Adrenal gland (tissue), 12 donors: ENCODE measurements around the gene DVL1. TPM values are rescaled to one million over a fixed set of nuclear protein-coding genes. Genes with fewer than 3 reads are reported as not detected.

ENCODE experiments used
- DNase-seq, 7 donors: peaks; one replicate each; pipeline ENCODE4 v3.0.0-alpha.2; 2019 to 2020
- H3K27ac ChIP-seq, 5 donors: fragments of 200-600 bp; sonication (generic) in 4 of 5; 1 replicate in 3 of 5; 2 replicates in 2 of 5; pipeline versions ENCODE4 v1.5.1 to v1.8.0; 2016 to 2020; ENCODE audit warnings: mild to moderate bottlenecking in 1 of 5
- H3K27me3 ChIP-seq: fragments of 200-600 bp; 2 replicates; pipeline ENCODE4 v1.8.0; 2021
- H3K36me3 ChIP-seq, 2 donors: fragments of 200-600 bp; replicated peaks in 1 of 2; 1 replicate in 1 of 2; 2 replicates in 1 of 2; pipeline versions ENCODE4 v1.5.1 to v1.8.0; 2018 to 2022
- H3K4me1 ChIP-seq, 2 donors: fragments of 200-600 bp; replicated peaks in 1 of 2; 1 replicate in 1 of 2; 2 replicates in 1 of 2; pipeline versions ENCODE4 v1.5.1 to v1.8.0; 2018 to 2021
- H3K4me3 ChIP-seq, 4 donors: fragments of 200-600 bp; sonication (generic) in 3 of 4; one replicate each; pipeline ENCODE4 v1.5.1; 2016 to 2018
- H3K9me3 ChIP-seq, 3 donors: fragments of 200-600 bp; sonication (generic) in 1 of 3; replicated peaks in 1 of 3; 1 replicate in 2 of 3; 2 replicates in 1 of 3; pipeline versions ENCODE4 v1.5.1 to v1.8.0; 2016 to 2021
- CTCF ChIP-seq, 6 experiments: fragments of 450-650 bp in 4 of 6; fragments of 200-600 bp in 2 of 6; sonication (generic) in 1 of 6; IDR thresholded peaks; 1 replicate in 5 of 6; 2 replicates in 1 of 6; pipeline versions ENCODE4 v1.5.1 to v1.8.0; 2016 to 2021; ENCODE audit warnings: antibody characterized with exemption in 6 of 6, mild to moderate bottlenecking in 2 of 6, moderate library complexity in 1 of 6
- POLR2A ChIP-seq, 2 donors: fragments of 450-650 bp; IDR thresholded peaks; one replicate each; pipeline ENCODE4 v1.6.1; 2017; ENCODE audit warnings: antibody characterized with exemption in 2 of 2, mild to moderate bottlenecking in 2 of 2, moderate library complexity in 1 of 2
- WGBS, 4 donors: extraction: QIAGEN DNeasy Blood & Tissue Kit in 2 of 4; methylation state at CpG; one replicate each; pipeline versions ENCODE4 v1.1.5 to v1.1.7; 2013 to 2017; 5-methylcytosine and 5-hydroxymethylcytosine counted together
- intact Hi-C, 2 donors: fragments of 100-400 bp; cut with DNase I; formaldehyde crosslinking; loops; one replicate each; pipeline versions ENCODE4 v1.14.1 to v1.15.0; 2022 to 2023
- polyA plus RNA-seq, 3 donors: library from polyadenylated mRNA; stranded (reverse); fragments of 200-250 nt in 2 of 3; fragments of 350-450 nt in 1 of 3; fragmentation: Illumina TruSeq in 1 of 3; extraction: RNeasy Lipid Tissue Mini Kit (QIAGEN cat#74804) in 1 of 3; gene quantifications; one replicate each; pipeline ENCODE4 v1.2.3, GENCODE V29; 2013 to 2014
- total RNA-seq, 9 donors: library from RNA; depleted of rRNA in 4 of 9; stranded (reverse); fragments of >200 nt in 4 of 9; fragments of 120-200 nt in 1 of 9; fragmentation: NEBNext Ultra II Directional in 1 of 9; extraction: Animal tissue kit (Norgen Biotek cat#: 25700) in 1 of 9; gene quantifications; one replicate each; pipeline versions ENCODE4 v1.1.0 to v1.2.4, GENCODE V29; 2013 to 2023
- donor health status: healthy with polysubstance abuse.
- donor health status: Bipolar disorder and iron deficiency.
- donor health status: DM: yes; HTN: yes; CAD: no.
- donor health status: DM: no; HTN: no; CAD: no.
- donor health status: DM: no; HTN: no; CAD: no.
- donor health status: DM: yes; HTN: yes; CAD: no.

Gene DVL1
- total and polyA plus RNA-seq, 12 donors = 4.0 to 279 (median 89.2) TPM

DNA sequence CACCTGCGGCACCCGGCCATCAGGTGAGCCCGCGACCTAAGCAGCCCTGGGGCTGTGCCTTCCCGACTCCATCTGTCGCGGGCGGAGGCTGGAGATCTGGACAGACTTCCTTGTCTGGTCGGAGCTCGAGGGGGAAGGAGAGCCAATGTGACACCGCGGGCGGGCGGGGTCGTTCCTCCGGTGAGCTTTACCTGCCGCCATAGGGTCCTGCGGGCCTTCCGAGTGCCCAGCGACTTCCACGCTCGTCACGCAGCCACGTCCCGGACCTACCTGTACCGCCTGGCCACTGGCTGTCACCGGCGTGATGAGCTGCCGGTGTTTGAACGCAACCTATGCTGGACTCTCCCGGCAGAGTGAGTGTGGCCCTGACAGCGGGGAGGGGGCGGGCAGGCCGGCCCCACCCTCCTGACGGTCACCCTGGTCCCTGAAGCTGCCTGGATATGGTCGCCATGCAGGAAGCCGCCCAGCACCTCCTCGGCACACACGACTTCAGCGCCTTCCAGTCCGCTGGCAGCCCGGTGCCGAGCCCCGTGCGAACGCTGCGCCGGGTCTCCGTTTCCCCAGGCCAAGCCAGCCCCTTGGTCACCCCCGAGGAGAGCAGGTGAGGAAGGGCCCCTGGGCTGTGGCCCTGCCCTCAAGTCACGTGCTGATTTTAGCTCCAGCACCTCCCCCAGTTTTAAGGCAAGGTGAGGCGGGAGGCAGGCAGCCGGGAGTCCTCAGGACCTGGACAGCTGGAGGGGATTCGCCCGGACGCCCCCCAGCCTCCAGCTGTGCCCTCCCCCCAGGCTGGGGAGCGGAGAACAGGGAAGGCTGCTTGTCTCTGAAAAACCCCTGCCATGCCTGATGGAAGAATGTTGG lies 39.7 kb downstream of the DVL1 start:
- peak overlapping the region in 3 of 4 donors; percentile 78 to 97 (median 87) for H3K4me3 ChIP-seq
- H3K27me3 ChIP-seq = no peaks in the 10 kb centered on the region
- peak overlapping the region in 4 of 5 donors; percentile 79 to 97 (median 96) for H3K27ac ChIP-seq
- TF ChIP-seq POLR2A (IDR thresholded peaks at IDR 0.05) (no peak), CTCF (IDR thresholded peaks at IDR 0.05) (no peak)
- H3K4me1 ChIP-seq = peaks cover 36 to 38% of the 10 kb centered on the region in 2 donors
- intact Hi-C loops = no loop called here
- H3K9me3 ChIP-seq = no peaks in the 10 kb centered on the region
- peaks cover 0 to 46% of the 10 kb centered on the region in 2 donors for H3K36me3 ChIP-seq
- peak in 2 of 7 donors; percentile 53 to 69 for DNase-seq
- 20 to 45% (median 31%) methylated on average over 23 to 57 of the region's 57 CpGs for WGBS, 4 donors

DNA sequence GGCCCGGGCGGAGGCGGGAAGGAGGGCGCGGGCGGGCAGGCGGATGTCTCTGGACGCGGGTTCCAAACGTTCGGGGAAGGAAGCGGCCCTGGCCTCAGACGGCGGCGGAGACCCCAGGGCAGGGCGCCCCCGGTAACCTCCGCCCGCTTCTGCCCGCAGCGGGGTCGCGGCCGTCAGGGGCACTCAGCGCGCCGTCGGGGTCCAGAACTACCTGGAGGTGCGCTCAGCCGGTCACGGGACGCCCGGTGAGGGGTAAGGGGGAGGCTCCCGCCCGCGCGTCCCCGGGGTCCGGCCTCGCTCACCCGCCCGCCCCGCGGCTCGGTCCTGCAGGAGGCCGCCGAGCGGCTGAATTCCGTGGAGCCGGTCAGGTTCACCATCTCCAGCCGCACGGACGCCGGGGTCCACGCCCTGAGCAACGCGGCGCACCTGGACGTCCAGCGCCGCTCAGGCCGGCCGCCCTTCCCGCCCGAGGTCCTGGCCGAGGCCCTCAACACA lies 40.4 kb downstream of the DVL1 start:
- peaks cover 40 to 45% of the 10 kb centered on the region in 2 donors for H3K4me1 ChIP-seq
- DNase-seq = no peak
- intact Hi-C loops = no loop called here

GRCh38 chr1:1307923-1308755 lies 41.1 kb downstream of the DVL1 start, which contains the start of the genes ACAP3 and PUSL1:
Gene ACAP3, minus strand, starts transcription at chr1:1307930. Its CDS starts 115 bp downstream, at chr1:1307815.
Gene PUSL1, plus strand, starts transcription at chr1:1308597. Its CDS starts 47 bp downstream, at chr1:1308644.
- Histone ChIP-seq H3K9me3 (no peaks in the 10 kb centered on the region), H3K27ac (peak within 1 kb of the TSS; percentile 79 to 97 (median 95)), H3K4me1 (peaks cover 40 to 45% of the 10 kb centered on the region in 2 donors), H3K27me3 (no peaks in the 10 kb centered on the region), H3K36me3 (peaks cover 0 to 32% of the 10 kb centered on the region in 2 donors), H3K4me3 (peak within 1 kb of the TSS; percentile 62 to 97 (median 82))
- WGBS, 4 donors = 1% methylated on average over 105 to 122 of the region's 131 CpGs; no CpG with 5 or more reads in 2 of the 4 donors
- intact Hi-C loops = no loop called here
- peak; percentile 85 to 93 (median 89) for DNase-seq
- peak in 2 of 6 experiments; percentile 13 to 16 for TF ChIP-seq CTCF (IDR thresholded peaks at IDR 0.05)
- TF ChIP-seq POLR2A (IDR thresholded peaks at IDR 0.05) = peak in 1 of 2 donors; percentile 53

More for the DNA sequence above, 40.4 kb downstream of the DVL1 start:
- no peaks in the 10 kb centered on the region for H3K9me3 ChIP-seq
- peak overlapping the region; percentile 53 to 97 (median 95) for H3K27ac ChIP-seq
- TF ChIP-seq POLR2A (IDR thresholded peaks at IDR 0.05) (no peak), CTCF (IDR thresholded peaks at IDR 0.05) (no peak)
- peaks cover 0 to 39% of the 10 kb centered on the region in 2 donors for H3K36me3 ChIP-seq
- WGBS, 4 donors = 0% methylated on average over 10 to 66 of the region's 66 CpGs; no CpG with 5 or more reads in 1 of the 4 donors
- peak overlapping the region; percentile 62 to 97 (median 82) for H3K4me3 ChIP-seq
- H3K27me3 ChIP-seq = no peaks in the 10 kb centered on the region
